22Rv1 (cell line): ENCODE data around the gene PEAK3.

Experiments
- H3K27ac ChIP-seq: fragments of 450-650 bp; 2 replicates; pipeline ENCODE4 v1.5.1; 2017
- CTCF ChIP-seq: fragments of 450-650 bp; IDR thresholded peaks from 2 replicates; pipeline ENCODE4 v1.5.1; 2017; ENCODE audit warnings: mild to moderate bottlenecking
- ZFX ChIP-seq: fragments of 450-650 bp; IDR thresholded peaks from 2 replicates; pipeline ENCODE4 v1.6.1; 2017; ENCODE audit warnings: antibody characterized with exemption, borderline replicate concordance

PEAK3 gene

GRCh38 chr19:2278459-2279158 lies 3.4 kb downstream of the PEAK3 start:
- TF ChIP-seq ZFX: no peak
- no peak for TF ChIP-seq CTCF
- no peak overlapping the region for H3K27ac ChIP-seq

DNA sequence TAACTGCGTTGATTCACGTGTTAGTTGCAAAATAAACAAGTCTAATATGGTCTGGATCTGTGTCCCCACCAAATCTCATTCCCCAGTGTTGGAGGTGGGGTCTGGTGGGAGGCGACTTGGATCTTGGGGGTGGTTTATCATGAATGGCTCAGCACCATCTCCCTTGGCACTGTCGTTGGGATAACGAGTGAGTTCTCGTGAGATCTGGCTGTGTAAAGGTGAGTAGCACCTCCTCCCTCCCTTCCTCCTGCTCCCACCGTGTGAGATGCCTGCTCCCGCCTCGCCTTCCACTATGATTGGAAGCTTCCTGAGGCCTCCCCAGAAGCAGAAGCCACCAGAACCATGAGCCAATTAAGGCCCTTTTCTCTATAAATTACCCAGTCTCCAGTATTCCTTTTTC lies 4.8 kb downstream of the PEAK3 start:
- no peak overlapping the region for H3K27ac ChIP-seq

DNA sequence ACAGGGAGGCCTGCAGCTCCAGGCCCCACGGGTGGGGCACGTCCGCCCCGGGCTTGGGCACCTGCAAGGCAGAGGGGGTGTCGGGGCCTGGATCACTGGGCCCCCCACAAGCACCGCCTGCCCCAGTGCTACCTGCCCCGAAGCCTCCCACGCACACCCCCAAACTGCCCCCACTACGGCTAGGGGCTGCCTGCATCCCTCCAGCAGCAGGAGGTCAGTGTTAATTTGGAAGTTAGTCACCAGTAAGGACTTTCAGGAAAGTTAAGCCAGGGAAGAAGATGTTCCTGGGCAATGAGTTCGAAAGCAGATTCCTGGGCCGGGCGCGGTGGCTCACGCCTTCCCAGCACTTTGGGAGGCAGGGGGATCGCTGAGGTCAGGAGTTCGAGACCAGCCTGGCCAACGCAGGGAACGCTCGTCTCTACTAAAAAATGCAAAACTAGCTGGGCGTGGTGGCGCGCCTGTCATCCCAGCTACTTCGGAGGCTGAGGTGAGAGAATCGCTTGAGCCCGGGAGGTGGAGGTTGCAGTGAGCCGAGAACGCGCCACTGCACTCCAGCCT lies 5.5 kb downstream of the PEAK3 start:
- H3K27ac ChIP-seq: no peak overlapping the region
- TF ChIP-seq CTCF (no peak), ZFX (no peak)

More for the DNA sequence above, 4.8 kb downstream of the PEAK3 start:
- TF ChIP-seq CTCF: no peak
- TF ChIP-seq ZFX: no peak

- TF ChIP-seq CTCF: no peak
- TF ChIP-seq ZFX: no peak
- H3K27ac ChIP-seq: peak overlapping the region; percentile 17; the same call in 1 of the 2 replicates
Measured at GRCh38 chr19:2275588-2276428, 6.2 kb downstream of the PEAK3 start.

GRCh38 chr19:2274931-2275535 lies 6.9 kb downstream of the PEAK3 start:
- no peak for TF ChIP-seq ZFX
- TF ChIP-seq CTCF: peak; percentile 62
- peak overlapping the region; percentile 17; the same call in 1 of the 2 replicates for H3K27ac ChIP-seq

DNA sequence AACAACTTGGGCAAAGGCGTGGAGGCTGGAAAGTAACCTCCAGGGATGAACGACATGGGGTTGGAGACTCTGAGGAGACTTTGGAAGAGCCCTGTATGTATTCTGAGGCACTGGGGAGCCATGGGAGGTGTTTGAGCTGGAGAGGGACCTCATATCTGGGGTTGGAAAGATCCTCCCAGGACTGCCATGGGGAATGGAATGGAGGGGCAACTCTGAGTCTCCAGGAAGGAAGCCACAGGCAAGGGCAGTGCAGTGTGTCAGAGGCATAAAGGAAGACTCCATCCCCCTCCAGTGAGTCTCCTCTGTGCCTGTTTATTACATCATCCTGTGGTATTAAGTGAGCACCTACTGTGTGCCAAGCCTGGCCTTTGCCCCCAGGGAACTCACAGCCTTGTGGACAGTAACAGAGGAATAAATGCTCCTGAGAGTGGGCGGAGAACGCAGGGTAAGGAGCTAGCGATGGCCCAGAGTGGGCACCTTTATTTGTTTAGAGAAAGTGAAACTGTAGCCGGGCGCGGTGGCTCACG lies 7.7 kb downstream of the PEAK3 start:
- peak overlapping the region; percentile 92 for H3K27ac ChIP-seq
- TF ChIP-seq ZFX: no peak
- TF ChIP-seq CTCF: no peak
